Dermis blood vessel endothelial cell (primary cell): ENCODE results near the gene CCL5. TPM values are rescaled to one million over a fixed set of nuclear protein-coding genes. Genes with fewer than 3 reads are reported as not detected.
A peak's percentile ranks its signal among the peaks of the same experiment; 100 is the strongest.

Experiments
- DNase-seq: peaks from one replicate; pipeline ENCODE4 v3.0.0; 2010
- total RNA-seq: library from RNA; depleted of rRNA; stranded (reverse); fragments of >200 nt; gene quantifications from 2 replicates; pipeline ENCODE4 v1.2.3, GENCODE V29; 2014

CCL5 gene
- total RNA-seq, 1 donor from 2014 or later: 0.17 TPM

- DNase-seq: no peak
Observed at GRCh38 chr17:35867574-35867973, 12.6 kb downstream of the CCL5 start.

- no peak for DNase-seq
Observed at GRCh38 chr17:35866341-35866950, 13.7 kb downstream of the CCL5 start.

GRCh38 chr17:35865412-35866340, 14.5 kb downstream of the CCL5 start:
- DNase-seq: peak; percentile 49

GRCh38 chr17:35864853-35865252, 15.3 kb downstream of the CCL5 start:
- DNase-seq: no peak

- no peak for DNase-seq
Observed at GRCh38 chr17:35856603-35857002, 23.6 kb downstream of the CCL5 start.

- DNase-seq: no peak
Observed at GRCh38 chr17:35855965-35856364, 24.2 kb downstream of the CCL5 start.

- DNase-seq: peak; percentile 89
Observed at GRCh38 chr17:35849469-35850348, 30.5 kb downstream of the CCL5 start.

DNA sequence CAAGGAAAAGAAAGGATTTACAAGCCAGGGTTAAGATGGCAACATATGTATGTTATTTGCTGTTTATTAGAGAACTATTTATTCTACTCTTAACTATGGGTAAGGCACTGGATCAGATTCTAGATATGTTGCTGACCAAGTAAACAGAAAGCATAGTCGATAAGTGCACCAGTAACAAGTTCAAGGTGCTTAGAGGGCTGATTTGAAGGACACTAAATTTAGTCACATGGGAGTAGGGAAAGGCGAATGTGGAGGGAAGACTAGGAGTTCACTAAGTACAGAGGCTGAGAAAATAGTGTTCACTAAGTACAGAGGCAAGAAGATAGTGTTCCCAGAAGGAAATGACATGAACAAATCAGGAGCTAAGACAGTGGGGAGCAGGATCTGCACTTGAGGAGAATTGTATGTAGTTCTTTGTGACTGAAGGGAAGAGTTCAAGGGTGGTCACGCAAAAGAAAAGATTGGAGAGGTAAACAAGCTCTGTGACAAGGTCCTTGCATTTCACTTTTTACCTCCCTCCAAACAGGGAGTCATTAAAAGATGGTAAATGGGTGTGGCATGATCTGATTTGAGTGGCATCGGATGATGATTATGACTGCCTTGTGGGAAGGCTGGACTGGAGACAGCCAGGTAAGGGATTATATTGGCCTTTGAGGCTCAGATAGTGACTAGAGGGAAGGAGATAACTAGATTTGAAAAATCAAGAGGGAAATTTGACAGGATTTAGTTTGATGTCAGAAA, 32.4 kb downstream of the CCL5 start:
- DNase-seq: no peak

- DNase-seq: no peak
Observed at GRCh38 chr17:35847006-35847405, 33.2 kb downstream of the CCL5 start.

GRCh38 chr17:35846055-35846809, 33.9 kb downstream of the CCL5 start:
- DNase-seq: no peak

- DNase-seq: no peak
Observed at GRCh38 chr17:35844547-35844946, 35.6 kb downstream of the CCL5 start.

DNA sequence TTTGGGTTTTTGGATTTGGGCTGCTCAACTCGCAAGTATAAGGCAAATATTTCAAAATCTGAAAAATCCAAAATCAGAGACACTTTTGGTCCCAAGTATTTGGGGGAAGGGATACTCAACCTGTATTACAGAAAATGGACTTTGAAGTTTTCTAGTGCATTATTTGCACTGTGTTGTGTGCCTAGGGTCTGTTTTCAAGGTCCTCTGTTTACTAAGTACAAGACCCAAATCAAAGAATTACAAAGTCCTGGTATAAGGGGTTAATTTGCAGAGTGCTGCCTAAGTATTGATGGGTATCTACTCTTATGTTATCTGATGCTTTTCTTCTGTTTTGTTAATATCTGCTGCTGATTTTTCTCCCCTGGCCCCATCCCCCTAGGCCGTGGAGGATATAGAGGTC, 36.5 kb downstream of the CCL5 start:
- no peak for DNase-seq

GRCh38 chr17:35842239-35842638, 37.9 kb downstream of the CCL5 start:
- no peak for DNase-seq

GRCh38 chr17:35841505-35841904, 38.7 kb downstream of the CCL5 start:
- no peak for DNase-seq

DNA sequence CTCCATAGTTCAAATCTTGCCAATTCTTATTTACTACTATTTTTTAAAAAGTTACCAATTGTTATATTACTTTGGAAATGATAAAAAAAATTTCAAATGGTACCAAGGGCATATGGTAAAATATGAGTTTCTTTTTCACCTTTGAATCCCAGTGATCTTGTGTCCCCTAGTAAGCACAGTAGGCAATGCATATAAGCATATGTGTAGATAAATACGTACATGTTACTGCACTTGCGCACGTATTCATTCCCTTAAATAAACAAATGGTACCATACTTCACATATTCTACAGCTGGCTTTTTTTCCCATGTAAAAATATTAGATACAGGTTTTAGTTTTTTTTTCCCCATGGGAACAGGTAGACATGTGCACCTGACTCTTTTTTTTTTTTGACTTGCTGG, 39.1 kb downstream of the CCL5 start:
- no peak for DNase-seq

GRCh38 chr17:35825206-35825605, 55.0 kb downstream of the CCL5 start:
- DNase-seq: no peak

Other genes with a start within 250 kb of the CCL5 start
- under 0.01 and 0.09 TPM in 2 replicates for gene RASL10B, start 148.7 kb downstream of the CCL5 start, total RNA-seq
- 0.05 and 0.17 TPM in 2 replicates for gene GAS2L2, start 127.1 kb downstream of the CCL5 start, total RNA-seq
- gene C17orf50, start 119.5 kb downstream of the CCL5 start, total RNA-seq: not detected in 2 replicates
- 14.1 and 38.1 TPM in 2 replicates for gene MMP28, start 84.7 kb downstream of the CCL5 start, total RNA-seq
- 68.1 and 115 TPM in 2 replicates for gene TAF15, start 70.9 kb downstream of the CCL5 start, total RNA-seq
- not detected in 2 replicates for gene HEATR9, start 11.5 kb downstream of the CCL5 start, total RNA-seq
- gene RDM1, start 50.4 kb upstream of the CCL5 start, total RNA-seq: 0.47 and 1.0 TPM in 2 replicates
- gene LYZL6, start 63.4 kb upstream of the CCL5 start, total RNA-seq: not detected in 2 replicates
- gene CCL16, start 101.1 kb upstream of the CCL5 start, total RNA-seq: 0.37 and 0.68 TPM in 2 replicates
- 14.2 and 24.2 TPM in 2 replicates for gene CCL14, start 106.4 kb upstream of the CCL5 start, total RNA-seq
- gene CCL15, start 121.2 kb upstream of the CCL5 start, total RNA-seq: not detected in 2 replicates
- 2.2 and 7.5 TPM in 2 replicates for gene CCL23, start 137.6 kb upstream of the CCL5 start, total RNA-seq
- gene CCL18, start 183.9 kb upstream of the CCL5 start, total RNA-seq: not detected in 2 replicates
- not detected in 2 replicates for gene CCL3, start 209.8 kb upstream of the CCL5 start, total RNA-seq
- gene CCL4, start 223.5 kb upstream of the CCL5 start, total RNA-seq: not detected in 2 replicates